Smooth muscle cell of the brain vasculature (primary cell): ENCODE results near the gene DCAF10.
"Not testable (repeated sequence)": the region's sequence is repeated elsewhere in the genome, so short reads cannot be mapped to it uniquely, and the experiment has no call there.

Experiments used
- DNase-seq: peaks from one replicate; pipeline ENCODE4 v3.0.0-alpha.2; 2012; ENCODE audit warnings: low read depth, low spot score

DCAF10 gene, protein sequence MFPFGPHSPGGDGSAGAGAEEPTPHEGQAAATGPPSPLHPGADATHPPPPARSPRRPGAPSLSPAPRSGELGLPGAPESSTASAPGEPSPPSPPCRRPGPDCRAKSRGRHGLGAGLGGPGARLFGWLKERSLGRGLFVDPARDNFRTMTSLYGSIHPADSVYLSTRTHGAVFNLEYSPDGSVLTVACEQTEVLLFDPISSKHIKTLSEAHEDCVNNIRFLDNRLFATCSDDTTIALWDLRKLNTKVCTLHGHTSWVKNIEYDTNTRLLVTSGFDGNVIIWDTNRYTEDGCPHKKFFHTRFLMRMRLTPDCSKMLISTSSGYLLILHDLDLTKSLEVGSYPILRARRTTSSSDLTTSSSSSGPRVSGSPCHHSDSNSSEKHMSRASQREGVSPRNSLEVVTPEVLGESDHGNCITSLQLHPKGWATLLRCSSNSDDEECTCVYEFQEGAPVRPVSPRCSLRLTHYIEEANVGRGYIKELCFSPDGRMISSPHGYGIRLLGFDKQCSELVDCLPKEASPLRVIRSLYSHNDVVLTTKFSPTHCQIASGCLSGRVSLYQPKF

DNA sequence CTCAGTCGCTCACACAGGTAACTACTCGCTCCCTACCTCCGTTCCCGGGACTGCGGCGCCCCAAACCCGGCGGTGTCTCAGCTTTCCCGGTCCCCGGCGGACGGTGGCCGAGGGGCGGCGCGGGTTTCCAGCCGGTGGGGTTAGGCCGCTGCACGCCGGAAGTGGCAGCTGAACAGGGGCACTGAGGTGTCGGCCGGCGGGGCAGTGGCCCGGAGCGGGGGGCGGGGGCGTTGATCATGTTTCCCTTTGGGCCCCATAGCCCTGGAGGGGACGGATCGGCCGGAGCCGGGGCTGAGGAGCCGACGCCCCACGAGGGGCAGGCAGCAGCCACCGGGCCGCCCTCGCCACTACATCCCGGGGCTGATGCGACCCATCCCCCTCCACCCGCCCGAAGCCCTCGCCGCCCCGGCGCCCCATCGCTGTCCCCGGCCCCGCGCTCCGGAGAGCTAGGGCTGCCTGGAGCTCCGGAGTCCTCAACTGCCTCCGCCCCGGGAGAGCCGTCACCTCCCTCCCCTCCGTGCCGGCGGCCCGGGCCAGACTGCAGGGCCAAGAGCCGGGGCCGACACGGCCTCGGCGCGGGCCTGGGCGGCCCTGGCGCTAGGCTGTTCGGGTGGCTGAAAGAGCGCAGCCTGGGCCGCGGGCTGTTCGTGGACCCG is at the start of gene DCAF10:
DCAF10 (plus strand) TSS at position 167 of the 656 bp plus-strand sequence; CDS start at position 237, 70 bp downstream.
- DNase-seq: peak; percentile 58

DNA sequence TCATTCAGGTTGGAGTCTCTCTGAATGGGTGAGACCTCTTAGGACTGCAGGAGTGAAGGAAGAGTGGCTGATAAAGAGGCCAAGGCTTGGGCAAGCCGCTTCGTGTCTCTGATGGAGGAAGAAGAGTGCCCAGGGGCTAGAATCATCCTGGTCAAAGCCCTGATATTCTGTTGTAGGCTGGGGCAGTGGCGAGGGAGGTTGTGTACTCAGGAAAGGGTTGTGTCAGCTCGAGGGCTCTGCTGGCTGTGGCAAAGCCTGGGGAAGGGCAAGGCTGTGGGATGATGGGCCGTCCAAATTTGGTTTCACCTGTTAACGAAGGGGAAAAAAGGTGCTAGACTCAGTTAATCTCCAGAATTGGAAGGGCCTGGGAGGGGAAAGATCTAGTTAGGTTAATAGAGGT is 49.4 kb upstream of the DCAF10 start:
- no peak for DNase-seq

DNA sequence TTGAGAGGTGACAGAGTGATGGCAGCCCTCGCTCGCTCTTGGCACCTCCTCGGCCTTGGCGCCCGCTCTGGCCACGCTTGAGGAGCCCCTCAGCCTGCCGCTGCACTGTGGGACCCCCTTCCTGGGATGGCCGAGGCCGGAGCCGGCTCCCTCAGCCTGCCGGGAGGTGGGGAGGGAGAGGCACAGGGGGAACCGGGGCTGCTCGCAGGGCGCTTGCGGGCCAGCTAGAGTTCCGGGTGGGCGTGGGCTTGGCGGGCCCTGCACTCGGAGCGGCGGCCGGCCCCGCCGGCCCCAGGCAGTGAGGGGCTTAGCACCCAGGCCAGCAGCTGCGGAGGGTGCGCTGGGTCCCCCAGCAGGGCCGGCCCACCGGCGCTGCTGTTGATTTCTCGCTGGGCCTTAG is 48.9 kb upstream of the DCAF10 start:
- not testable (repeated sequence) for DNase-seq

DNA sequence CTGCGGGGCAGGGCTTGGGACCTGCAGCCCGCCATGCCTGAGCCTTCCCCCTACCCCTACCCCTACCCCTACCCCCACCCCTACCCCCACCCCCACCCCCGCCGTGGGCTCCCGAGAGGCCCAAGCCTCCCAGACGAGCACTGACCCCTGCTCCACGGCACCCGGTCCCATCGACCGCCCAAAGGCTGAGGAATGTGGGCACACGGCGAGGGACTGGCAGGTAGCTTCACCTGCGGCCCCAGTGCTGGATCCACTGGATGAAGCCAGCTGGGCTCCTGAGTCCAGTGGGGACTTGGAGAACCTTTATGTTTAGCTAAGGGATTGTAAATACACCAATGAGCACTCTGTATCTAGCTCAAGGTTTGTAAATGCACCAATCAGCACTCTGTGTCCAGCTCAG is 48.5 kb upstream of the DCAF10 start:
- not testable (repeated sequence) for DNase-seq

DNA sequence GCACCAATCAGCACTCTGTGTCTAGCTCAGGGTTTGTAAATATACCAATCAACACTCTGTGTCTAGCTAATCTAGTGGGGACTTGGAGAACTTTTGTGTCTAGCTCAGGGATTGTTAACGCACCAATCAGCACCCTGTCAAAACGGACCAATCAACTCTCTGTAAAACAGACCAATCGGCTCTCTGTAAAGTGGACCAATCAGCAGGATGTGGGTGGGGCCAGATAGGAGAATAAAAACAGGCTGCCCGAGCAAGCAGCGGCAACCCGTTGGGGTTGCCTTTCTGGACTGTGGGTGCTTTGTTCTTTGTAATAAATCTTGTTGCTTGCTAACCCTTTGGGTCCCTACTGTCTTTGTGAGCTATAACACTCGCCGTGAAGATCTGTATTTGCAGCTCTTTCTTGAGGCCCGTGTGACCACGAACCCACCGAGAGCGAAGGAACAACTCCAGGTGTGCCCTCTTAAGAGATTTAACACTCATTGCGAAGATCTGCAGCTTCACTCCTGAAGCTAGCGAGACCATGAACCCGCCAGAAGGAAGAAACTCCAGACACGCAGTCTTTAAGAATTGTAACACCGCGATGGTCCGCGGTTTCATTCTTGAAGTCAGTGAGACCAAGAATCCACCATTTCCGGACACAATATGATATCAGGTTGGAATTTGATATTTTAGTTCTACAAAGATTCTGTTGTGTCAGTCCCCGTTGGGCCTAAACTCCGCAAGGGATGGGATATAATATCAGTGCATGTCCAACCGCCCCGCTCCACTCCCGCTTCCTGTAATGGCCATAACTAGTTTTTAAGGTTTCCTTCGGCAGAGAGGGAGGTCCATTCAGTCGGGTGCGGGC is 47.7 kb upstream of the DCAF10 start:
- no peak for DNase-seq

DNA sequence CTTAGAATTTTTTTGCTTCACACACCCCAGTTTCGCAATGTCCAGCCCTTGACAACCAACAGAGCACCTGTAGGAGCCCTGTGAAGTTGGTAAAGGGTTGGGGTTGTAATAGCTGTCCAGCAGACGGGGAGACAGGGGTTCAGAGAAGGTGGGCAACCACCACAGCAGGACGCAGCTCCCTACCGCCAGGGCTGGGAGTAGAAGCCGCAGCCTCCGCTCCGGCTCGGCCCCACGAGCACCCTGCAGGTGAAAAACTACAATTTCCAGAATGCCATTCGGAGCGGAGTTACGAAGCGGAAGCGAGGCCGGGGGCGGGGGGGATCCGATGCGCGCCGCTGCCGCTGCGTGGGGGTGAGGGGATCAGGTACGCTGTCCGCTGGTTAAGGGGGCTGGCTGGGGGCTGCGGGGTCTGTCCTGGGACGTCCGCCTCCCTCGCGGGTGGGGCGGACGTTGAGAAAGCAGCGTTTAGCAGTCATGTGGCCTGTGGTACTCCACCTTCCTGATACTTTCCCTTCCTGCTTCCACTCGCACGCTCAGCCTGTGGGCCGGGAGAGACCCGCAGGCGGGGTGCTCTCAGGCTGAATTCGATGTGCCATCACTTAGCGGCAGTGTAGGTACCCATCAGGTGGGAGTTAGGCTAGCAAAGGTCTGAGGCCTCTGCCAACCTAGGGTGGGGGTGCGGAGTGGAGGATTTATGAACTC is 47.0 kb upstream of the DCAF10 start, which contains the start of gene TRMT10B:
TRMT10B (plus strand) TSS at position 317 of the 702 bp plus-strand sequence. CDS start 8,127 bp downstream, outside the sequence.
- no peak for DNase-seq

DNA sequence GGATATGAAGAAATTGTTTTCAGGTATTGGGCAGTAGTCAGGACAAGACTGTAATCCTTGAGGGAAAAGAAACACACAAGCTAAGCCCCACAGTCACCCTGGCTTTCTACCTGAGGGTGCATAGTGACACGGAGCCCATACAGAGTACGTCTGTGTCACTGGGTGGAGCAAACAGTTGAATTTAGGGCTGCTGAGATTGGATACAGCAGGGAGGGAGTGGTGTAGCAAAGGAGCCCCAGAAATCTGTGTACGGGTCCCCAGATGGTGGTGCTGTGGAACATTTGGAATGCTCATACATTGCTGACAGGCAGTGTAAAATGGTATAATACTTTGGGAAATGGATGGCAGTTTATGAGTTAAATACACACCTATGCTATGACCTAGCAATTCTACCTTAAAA is 41.9 kb upstream of the DCAF10 start:
- no peak for DNase-seq

DNA sequence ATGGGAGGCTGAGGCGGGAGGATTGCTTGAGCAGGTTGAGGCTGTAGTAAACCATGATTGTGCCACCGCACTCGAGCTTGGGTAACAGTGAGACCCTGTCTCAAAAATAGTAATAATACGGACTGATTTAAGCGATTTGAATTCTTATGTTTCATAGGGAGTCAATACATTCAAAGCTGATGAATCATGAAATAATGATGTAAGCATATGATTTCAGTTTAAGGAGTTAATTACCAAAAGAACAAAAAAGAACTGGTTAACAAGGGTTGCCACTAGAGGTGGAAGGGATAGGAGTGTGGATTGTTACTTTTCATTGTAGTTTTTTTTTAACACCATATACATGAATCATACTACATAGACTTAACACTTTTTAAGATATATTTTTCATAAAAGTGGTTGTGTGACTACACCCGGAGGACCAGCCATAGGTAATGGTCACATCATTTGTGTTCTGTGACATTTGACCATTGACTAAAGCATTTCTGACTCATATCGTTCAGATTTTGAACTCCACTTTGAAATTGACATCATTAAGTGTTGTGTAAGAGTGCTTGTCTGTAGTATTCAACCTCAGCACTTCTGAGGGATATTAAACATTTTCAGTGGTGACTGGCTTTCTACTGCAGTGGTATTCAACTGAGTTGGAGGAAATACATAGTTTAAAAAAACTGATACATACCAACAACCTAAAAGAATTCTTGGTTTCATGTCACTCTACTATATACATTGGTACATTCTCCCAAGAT is 40.0 kb upstream of the DCAF10 start:
- no peak for DNase-seq

DNA sequence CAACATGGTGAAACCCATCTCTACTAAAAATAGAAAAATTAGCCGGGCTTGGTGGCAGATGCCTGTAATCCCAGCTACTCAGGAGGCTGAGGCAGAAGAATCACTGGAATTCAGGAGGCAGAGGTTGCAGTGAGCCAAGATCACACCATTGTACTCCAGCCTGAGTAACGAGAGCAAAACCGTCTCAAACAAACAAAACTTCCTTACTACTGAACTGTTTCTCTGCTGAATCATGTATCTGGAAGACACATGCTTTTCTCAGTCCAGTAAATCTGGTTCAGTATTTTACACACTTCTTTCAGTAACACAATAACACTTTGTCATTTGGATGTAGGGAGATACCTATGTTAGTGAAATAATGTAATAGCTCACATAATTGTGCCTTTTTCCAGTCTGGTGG is 39.1 kb upstream of the DCAF10 start:
- no peak for DNase-seq

DNA sequence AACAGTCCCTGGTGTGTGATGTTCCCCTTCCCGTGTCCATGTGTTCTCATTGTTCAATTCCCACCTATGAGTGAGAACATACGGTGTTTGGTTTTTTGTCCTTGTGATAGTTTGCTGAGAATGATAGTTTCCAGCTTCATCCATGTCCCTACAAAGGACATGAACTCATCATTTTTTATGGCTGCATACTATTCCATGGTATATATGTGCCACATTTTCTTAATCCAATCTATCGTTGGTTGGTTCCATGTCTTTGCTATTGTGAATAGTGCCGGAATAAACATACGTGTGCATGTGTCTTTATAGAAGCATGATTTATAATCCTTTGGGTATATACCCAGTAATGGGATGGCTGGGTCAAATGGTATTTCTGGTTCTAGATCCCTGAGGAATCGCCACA is 35.3 kb upstream of the DCAF10 start:
- not testable (repeated sequence) for DNase-seq

DNA sequence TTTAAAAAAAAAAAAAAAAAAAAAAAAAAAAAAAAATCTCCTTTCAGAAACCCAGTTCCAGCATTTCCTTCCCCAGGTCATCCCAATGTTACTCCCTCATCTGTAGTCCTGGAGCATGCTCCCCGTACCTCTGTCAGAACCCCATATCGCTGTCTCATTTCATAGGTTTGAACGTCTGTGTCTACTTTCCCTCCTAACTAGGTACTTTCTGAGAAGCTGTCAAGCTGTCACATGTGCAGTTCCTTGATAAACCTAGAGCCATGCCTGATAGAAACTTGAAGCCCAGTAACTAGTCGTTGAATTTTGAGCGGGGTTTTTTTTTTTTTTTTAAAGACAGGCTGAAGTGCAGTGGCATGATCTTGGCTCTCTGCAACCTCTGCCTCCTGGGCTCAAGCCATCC is 31.3 kb upstream of the DCAF10 start:
- no peak for DNase-seq

DNA sequence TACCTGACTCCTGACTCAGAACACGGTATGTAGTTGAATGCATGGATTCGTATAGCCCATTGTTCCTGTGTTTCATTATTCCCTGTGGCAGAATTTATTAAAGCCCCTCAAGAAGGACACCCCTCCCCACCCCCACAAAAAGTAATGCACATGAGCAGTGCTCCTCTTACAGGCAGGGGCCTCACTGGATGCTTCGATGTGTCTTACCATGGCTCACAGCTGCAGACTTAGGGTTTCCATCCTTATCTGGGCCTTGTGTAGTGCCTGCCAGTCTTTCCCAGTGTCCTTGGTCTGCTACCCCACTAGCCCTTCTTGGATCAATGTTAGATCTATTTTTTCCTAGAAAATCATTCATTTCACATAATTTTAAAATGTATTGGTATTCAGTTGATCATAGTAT is 30.6 kb upstream of the DCAF10 start:
- DNase-seq: no peak

DNA sequence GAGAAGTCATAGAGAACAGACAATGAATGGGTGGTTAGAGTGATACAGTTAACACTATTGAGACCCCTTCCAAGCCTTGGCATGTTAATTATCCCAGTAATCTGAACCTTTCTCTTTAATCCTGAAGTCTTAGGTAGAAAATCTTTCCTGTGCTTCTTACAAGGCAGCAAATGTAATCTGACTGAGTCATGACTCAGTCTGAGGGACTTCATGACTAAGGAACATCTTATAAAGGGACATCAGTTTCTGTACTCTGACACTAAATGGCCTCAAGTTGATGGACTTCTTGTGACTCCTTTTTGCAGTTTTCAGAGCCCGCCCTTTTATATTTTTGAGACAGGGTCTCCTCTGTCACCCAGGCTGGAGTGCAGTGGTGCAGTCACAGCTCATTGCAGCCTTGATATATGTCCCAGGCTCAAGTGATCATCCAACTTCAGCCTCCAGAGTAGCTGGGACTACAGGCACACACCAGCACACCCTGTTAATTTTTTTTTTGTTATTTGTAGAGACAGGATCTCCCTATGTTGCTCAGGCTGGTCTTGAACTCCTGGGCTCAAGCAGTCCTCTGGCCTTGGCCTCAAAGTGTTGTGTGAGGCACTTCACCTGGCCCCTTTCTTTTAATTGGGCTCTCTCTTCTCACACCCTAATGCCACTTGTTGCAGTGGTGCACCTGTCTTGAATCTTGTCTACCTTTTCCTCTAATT is 25.2 kb upstream of the DCAF10 start:
- DNase-seq: no peak

DNA sequence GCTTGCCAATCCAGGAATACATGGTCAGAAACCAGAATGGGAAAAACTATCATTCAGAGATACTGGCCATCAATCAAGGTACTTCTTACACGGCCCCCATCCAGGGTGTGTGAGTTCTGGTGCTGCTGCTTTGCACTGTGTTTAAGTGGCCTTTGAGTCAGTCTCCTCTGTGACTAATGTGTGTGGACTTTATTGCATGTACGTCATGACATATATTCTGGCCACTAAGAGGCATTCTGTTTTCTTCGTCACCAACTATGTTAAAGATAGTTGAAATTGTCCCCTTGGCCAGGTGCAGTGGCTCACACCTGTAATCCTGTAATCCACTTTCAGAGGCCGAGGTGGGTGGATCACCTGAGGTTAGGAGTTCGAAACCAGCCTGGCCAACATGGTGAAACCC is 24.3 kb upstream of the DCAF10 start:
- no peak for DNase-seq

DNA sequence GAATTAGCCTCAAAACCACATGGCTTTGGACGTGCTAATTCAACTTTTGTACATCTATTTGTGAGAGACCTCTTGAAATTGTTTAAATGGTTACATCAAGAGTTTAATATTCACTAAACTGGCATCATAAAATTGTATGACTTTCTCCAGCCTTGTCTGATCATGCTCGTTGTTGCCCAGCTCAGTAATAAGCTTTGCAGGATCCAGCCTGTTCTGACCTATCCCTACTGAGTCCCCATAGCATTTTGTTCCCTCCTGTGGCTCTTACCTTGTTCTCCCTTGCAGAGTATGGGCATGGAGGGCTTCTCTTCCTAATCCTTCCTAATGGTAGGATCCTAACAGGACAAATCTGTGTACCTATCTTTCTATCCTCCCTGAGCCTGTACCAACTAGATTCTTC is 22.1 kb upstream of the DCAF10 start:
- DNase-seq: no peak

DNA sequence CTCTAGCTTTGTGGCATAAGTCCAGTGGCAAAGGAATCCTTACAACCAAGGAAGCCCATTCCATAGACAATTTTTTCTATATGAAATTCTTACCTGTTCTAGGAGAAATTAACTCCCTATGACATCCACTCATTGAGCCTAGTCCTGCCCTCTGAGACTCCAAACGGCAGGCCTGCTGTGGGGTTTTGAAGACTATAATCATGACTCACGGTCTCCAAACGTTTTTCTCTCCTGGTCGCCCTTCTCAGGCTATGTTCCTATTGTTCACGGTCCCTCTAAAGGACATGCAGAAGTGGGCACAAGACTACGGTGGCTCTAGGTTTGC is 16.3 kb upstream of the DCAF10 start:
- no peak for DNase-seq

DNA sequence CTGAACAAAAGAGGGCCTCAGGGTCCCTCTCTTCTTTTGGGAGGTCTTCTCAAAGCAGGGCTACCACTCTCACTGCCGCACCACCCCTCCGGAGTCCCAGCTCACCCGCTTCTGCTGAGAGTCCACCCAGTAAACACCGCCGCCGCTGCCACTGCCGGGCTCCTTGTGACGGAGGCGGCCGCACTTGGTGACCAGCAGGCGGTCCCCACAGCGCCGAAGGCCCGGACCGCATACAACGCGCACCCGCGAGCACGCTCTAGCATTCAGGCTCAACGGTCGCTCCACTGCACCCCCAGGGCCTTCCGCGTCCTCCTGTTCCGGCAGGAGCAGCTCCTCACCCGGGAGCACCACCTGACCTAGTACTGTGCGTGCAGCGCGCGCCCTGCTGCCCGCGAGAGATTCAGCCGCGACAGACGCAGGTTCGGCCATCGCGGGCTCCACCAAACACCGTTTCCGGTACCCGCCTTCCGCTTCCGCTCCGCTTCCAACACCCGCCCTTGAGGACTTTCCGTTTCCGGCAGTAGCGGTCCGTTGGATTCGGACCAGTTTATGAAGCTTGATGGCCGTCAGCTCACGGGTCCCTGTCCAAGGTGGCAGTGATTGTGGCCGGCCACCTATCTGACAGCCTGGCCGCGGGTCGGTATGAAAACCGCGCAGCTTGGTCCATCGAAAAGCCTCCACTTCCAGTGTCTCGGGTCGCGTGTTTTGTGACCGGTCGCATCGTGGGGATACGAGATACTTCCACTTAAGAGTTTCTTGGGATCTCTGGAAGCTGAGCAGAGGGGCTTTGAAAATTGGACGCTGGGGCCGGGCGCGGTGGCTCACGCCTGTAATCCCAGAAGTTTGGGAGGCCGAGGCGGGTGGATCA is 15.7 kb upstream of the DCAF10 start, which contains the start of gene EXOSC3:
EXOSC3 (minus strand) TSS at position 449 of the 868 bp plus-strand sequence; CDS start at position 429, 20 bp downstream.
- peak; percentile 70 for DNase-seq

DNA sequence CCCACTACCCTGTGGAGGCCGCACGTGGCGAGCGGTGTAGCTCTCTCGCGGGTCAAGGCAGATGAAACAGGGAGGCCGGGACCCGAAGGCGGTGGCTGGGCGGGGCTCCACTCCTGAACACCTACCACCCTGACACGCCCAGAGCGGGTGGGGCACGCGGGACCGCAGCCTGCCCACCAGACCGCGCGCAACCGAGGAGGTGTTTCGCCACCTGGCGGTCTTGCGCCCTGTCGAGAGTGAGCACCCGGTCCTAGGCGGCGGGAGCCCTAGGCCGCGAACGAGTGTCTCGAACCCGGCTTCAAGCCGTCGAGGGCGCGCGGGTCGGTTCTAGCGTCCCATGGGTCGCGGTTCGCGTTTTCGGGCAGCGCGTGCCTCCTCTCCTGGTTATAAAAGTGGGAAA is 13.5 kb upstream of the DCAF10 start:
- no peak for DNase-seq

DNA sequence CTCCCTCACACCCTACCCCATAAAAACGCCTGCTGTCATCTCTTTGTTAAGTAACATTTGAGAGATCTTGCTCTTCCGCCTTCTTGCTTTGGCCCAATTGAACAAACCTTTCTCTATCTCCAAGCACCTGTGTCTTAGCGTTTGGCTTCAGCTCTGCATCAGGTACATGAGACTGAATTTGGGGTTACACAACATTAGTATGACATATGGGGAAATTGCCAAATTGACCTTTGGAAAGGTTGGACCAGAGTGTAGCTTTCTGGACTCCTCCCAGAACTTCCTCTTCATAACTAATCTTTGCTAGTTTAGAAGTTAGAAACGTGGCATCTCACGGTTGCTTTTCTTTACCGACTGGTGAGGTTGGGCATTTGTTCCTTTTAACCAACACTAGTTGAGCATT is 12.3 kb upstream of the DCAF10 start:
- no peak for DNase-seq
